GM23248 (cell line): ENCODE results near the gene LPAR1.

Experiments used
- EZH2 ChIP-seq: fragments of 200-600 bp; sonication (generic); IDR thresholded peaks from 2 replicates; pipeline ENCODE4 v1.6.1; 2018; ENCODE audit warnings: antibody characterized with exemption, mild to moderate bottlenecking; ENCODE audit not compliant: insufficient read depth, poor library complexity, severe bottlenecking
- EZH2phosphoT487 ChIP-seq: fragments of 200-600 bp; sonication (generic); IDR thresholded peaks from 2 replicates; pipeline ENCODE4 v1.6.1; 2018; ENCODE audit warnings: antibody characterized with exemption, moderate library complexity, mild to moderate bottlenecking, low read depth; ENCODE audit not compliant: insufficient read depth

- TF ChIP-seq EZH2phosphoT487 (no peak), EZH2 (no peak)
Observed at GRCh38 chr9:111001526-111001925, 36.7 kb downstream of the LPAR1 start.
